ENCODE results near the gene KAZN. TPM values are rescaled to one million over a fixed set of nuclear protein-coding genes. Genes with fewer than 3 reads are reported as not detected.

Gene KAZN
- total and polyA plus RNA-seq, 12 donors: 1.1 to 6.5 (median 1.9) TPM

GRCh38 chr1:14656384-14656937 is 58.0 kb downstream of the KAZN start:
- peaks cover 0 to 26% (median 6%) of the 10 kb centered on the region in 7 donors for H3K27me3 ChIP-seq
- 81 to 88% methylated on average over 13 of the region's 13 CpGs for WGBS, 2 donors
- H3K9me3 ChIP-seq: no peaks in the 10 kb centered on the region
- TF ChIP-seq CTCF (IDR thresholded peaks at IDR 0.05): no peak
- no peak for ATAC-seq
- H3K4me1 ChIP-seq: peaks cover 0 to 7% (median 0%) of the 10 kb centered on the region in 9 donors
- H3K4me3 ChIP-seq: no peak overlapping the region
- DNase-seq: no peak
- no peaks in the 10 kb centered on the region for H3K36me3 ChIP-seq
- no peak overlapping the region for H3K27ac ChIP-seq
- intact Hi-C loops (cut with DNase I): no loop called here

GRCh38 chr1:14658642-14659041 is 60.2 kb downstream of the KAZN start:
- Histone ChIP-seq H3K27ac (no peak overlapping the region), H3K4me3 (no peak overlapping the region), H3K27me3 (peaks cover 0 to 38% (median 12%) of the 10 kb centered on the region in 7 donors), H3K36me3 (no peaks in the 10 kb centered on the region), H3K9me3 (no peaks in the 10 kb centered on the region), H3K4me1 (peaks cover 0 to 7% (median 0%) of the 10 kb centered on the region in 9 donors)
- intact Hi-C loops (cut with DNase I): no loop called here
- ATAC-seq (no peak), DNase-seq (no peak)
- WGBS, 2 donors: 78 to 81% methylated on average over 6 of the region's 6 CpGs
- no peak for TF ChIP-seq CTCF (IDR thresholded peaks at IDR 0.05)

- intact Hi-C loops (cut with DNase I): no loop called here
Observed at GRCh38 chr1:14659913-14660312, 61.4 kb downstream of the KAZN start.

GRCh38 chr1:14660801-14661200 is 62.3 kb downstream of the KAZN start:
- 36 to 40% methylated on average over 8 of the region's 8 CpGs for whole genome bisulfite sequencing, 2 donors
- DNase-seq: peak in 1 of 2 donors; percentile 14
- Histone ChIP-seq H3K9me3 (peaks cover 0 to 5% (median 0%) of the 10 kb centered on the region in 11 donors), H3K27ac (peak overlapping the region in 4 of 10 donors; percentile 22 to 48 (median 36)), H3K4me3 (peak overlapping the region in 5 of 10 donors; percentile 7 to 33 (median 13)), H3K36me3 (no peaks in the 10 kb centered on the region), H3K4me1 (peaks cover 0 to 7% (median 0%) of the 10 kb centered on the region in 9 donors), H3K27me3 (peaks cover 0 to 37% (median 16%) of the 10 kb centered on the region in 7 donors)
- TF ChIP-seq CTCF (IDR thresholded peaks at IDR 0.05): no peak
- intact Hi-C loops (cut with DNase I): no loop called here
- ATAC-seq: peak in 7 of 8 donors; percentile 30 to 70 (median 45)

More at GRCh38 chr1:14659913-14660312, 61.4 kb downstream of the KAZN start:
- H3K4me3 ChIP-seq: no peak overlapping the region
- H3K27ac ChIP-seq: no peak overlapping the region
- H3K36me3 ChIP-seq: no peaks in the 10 kb centered on the region
- TF ChIP-seq CTCF (IDR thresholded peaks at IDR 0.05): no peak
- 67 to 68% methylated on average over 11 of the region's 11 CpGs for WGBS, 2 donors
- H3K4me1 ChIP-seq: peaks cover 0 to 7% (median 0%) of the 10 kb centered on the region in 9 donors
- ATAC-seq (no peak), DNase-seq (no peak)
- peaks cover 0 to 44% (median 13%) of the 10 kb centered on the region in 7 donors for H3K27me3 ChIP-seq
- peaks cover 0 to 5% (median 0%) of the 10 kb centered on the region in 11 donors for H3K9me3 ChIP-seq
